Activated CD4-positive, alpha-beta T cell treated with anti-CD3 and anti-CD28 coated beads, Interleukin-2, amount 50 U/mL, for 4 hours (primary cell): Measurements from ENCODE around the gene TMCO6.
"Not testable (repeated sequence)": the region's sequence is repeated elsewhere in the genome, so short reads cannot be mapped to it uniquely, and the experiment has no call there.

Source experiments
- DNase-seq, 2 experiments: peaks; one replicate each; pipeline ENCODE4 v3.0.0-alpha.2; 2020

Gene TMCO6

GRCh38 chr5:140631036-140631417, 8.2 kb upstream of the TMCO6 start:
- DNase-seq, result no peak

DNA sequence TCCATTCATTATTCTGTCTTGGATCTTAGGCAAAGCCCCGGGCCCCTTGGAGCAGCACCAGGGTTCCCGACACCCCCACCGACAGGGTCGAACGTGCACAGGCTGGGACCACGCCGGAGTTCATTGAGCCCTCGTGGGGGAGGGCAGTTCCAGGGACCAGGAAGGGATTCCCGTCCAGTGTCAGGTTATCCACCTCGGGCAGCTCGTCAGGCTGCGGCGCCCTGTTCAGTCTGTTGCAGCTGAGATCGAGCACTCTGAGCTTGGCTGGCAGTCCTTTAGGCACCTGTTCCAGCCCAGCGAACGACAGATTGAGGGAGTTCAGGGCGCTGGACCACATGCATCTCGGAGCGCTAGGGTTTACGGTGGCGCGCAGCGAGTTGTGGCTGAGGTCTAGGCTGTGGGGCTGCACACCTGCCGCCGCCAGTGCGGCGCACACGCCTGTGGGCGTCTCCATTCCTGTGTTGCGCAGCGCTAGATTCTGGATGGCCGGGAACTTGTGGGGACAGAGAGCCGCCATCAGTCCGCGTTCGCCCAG, 7.4 kb upstream of the TMCO6 start:
- peak; percentile 8 to 23 for DNase-seq

DNA sequence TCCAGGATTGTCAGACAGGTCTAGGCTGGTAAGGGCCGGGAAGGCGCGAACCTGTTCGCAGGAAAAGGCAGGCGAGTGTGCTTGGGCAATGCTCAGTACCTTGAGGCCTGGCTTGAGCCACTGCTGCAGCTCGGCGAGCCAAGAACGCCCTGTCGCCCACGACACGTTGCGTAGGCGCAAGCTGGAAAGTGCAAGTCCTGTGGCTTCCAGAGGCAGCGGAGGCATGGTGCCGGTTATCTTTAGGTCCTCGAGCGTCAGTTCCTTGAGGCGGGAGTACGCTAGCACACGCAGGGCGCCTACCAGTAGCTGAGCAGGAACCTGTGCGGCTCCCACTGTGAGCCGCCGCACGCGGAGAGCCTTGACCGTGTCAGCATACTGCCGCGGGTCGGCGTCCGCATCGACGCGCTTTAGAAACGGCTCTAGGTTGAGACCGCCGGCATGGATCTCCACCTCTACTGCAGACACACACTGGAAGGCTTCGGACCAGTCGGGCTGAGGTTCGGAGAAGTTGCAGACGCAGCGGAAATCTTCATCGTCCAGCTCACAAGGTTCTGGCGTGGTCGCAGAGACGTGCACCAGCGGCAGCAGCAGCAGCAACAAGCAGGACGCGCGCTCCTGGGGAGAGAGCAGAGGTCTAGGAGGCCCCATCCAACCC, 6.8 kb upstream of the TMCO6 start:
- DNase-seq, result peak; percentile 41 to 48

DNA sequence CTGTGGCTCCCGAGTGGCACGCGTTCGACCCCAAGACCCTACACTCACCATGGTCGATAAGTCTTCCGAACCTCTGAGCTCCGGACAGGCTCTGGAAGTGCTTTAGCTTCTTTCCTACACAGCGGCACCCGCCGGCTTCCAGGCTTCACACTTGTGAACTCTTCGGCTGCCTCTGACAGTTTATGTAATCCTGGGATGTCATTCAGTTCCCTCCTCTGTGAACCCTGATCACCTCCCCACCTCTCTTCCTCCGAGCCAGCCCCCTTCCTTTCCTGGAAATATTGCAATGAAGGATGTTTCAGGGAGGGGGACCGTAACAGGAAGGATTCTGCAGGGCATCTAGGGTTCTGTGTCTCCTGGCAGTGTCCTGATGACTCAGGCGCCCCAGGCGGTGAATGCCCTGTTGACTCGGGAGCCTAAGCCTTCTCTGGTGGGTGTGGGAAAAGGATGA, 6.2 kb upstream of the TMCO6 start, which contains the start of gene CD14:
TSS of gene CD14 (minus strand) at position 155 of the 451 bp plus-strand sequence. CDS start at position 51, 104 bp downstream.
- no peak for DNase-seq

GRCh38 chr5:140633501-140633900, 5.8 kb upstream of the TMCO6 start:
- no peak for DNase-seq

- DNase-seq, result no peak
Observed at GRCh38 chr5:140634103-140634502, 5.1 kb upstream of the TMCO6 start.

- no peak for DNase-seq
Observed at GRCh38 chr5:140635291-140636257, 3.7 kb upstream of the TMCO6 start.

- DNase-seq, result no peak
Observed at GRCh38 chr5:140637371-140638100, 1.7 kb upstream of the TMCO6 start.

- not testable (repeated sequence) for DNase-seq
Observed at GRCh38 chr5:140638898-140639147, 428 bp upstream of the TMCO6 start.

DNA sequence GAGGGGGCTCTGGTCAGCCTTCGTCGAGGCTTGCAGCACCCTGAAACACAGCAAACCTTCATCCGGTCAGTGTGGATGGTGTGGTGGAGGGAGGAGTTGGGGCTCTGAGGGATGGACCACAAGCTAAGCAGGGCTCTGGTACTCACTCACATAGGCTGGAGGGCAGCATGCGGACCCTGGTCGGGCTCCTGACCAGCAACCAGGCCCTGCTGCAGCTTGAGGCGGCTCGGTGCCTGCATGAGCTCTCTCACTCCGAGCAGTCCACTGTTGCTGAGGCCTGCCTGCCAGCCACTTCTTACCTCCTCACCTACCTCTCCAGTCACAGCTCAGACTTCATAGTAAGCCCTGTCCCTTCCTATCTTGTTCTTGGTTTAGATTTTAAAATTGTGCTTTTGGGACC, 2.5 kb downstream of the TMCO6 start:
- no peak for DNase-seq

DNA sequence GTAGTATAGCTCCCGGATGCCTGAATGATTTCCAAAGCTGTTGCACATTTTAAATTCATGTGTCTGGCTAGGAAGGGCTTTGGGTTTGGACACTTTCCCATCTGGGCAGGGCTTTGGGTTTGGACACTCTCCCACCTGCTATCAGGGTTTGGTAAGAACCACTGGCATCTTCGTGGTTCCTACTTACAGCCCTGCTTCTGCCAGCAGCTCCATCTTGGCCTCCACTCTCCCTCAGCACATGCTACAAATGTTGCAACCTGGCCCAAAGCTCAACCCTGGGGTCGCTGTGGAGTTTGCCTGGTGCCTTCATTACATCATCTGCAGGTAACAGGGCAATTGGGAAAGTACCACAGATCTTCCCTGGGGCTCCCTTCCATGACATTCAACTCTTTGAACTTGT, 3.5 kb downstream of the TMCO6 start:
- DNase-seq, result no peak

- no peak for DNase-seq
Observed at GRCh38 chr5:140647042-140647419, 7.8 kb downstream of the TMCO6 start.

DNA sequence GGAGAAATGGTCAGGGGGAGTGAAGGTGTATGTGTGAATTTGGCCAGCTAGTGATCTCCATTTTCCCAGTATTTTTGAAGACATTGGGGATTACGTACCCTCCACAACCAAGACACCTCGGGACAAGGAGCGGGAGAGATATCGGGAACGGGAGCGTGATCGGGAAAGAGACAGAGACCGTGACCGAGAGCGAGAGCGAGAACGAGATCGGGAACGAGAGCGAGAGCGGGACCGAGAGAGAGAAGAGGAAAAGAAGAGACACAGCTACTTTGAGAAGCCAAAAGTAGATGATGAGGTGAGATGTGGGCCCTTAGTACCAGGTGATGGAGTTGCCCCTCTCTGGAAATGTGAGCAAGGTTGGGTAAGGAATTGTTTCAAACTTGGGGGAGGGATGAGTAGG, 19.6 kb downstream of the TMCO6 start:
- no peak for DNase-seq

- not testable (repeated sequence) for DNase-seq
Observed at GRCh38 chr5:140660371-140660770, 21.1 kb downstream of the TMCO6 start.

DNA sequence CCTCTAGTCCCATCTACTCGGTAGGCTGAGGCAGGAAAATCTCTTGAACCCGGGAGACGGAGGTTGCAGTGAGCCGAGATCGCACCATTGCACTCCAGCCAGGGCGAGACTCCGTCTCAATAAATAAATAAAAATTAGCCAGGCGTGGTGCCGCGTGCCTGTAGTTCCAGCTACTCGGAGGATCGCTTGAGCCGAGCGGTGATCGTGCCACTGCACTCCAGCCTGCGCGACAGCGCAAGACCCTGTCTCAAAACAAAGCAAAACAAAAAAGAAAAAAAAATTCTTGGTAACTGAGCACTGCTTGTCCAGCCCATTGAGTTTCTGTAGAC, 24.7 kb downstream of the TMCO6 start:
- DNase-seq, result no peak

DNA sequence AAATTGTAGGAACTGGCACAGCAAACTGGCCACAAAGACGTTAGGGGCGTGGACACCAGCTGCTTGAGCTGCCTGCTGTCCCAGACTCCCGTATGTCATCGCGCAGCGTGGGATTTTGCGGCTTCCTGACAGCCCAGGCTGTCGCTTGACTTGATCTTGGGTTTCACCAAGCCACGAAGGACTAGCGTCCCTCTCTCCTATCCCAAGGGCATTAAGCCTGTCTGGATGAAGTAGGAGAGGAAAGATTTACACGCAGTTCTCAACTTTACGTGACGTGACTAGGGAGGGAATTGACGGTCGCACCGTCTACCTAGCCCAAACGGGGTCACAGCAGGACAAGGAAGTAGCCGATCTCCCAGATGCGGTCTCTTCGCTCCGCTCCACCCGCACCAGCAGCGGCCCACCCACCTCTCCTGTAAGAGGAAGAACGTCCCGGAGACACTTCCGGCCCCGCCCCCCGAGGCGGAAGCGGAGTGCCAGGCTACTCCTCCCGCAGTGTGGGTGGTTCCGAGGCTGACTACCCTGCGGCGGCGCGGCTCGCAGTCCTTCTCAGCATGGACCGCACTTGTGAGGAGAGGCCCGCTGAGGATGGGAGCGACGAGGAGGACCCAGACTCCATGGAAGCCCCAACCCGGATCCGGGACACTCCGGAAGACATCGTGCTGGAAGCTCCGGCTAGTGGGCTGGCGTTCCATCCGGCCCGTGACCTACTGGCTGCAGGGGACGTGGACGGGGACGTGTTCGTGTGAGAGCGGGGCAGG, 25.3 kb downstream of the TMCO6 start, which contains the start of gene WDR55:
TSS of gene WDR55 (plus strand) at position 546 of the 761 bp plus-strand sequence. CDS start at position 555, 9 bp downstream.
- DNase-seq, result peak; percentile 94

DNA sequence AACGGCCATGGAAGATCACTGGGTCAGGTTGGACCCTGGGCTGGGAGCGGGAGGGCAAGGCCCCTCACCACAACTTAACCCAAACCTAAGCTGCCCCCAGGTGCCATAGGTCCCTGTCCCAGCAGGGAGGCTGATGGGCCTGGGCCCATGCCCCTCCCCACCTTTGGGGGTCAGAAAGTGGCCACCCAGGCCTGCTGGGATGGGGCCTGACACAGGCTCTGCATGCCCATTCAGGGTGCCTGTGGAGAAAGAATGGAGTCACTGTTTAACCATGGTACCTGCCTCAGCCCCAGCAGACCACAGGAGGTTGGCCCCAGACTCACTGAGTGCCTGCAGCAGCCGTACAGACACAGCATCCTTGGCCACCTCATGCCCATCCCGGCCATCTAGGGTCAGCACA, 31.8 kb downstream of the TMCO6 start:
- not testable (repeated sequence) for DNase-seq

DNA sequence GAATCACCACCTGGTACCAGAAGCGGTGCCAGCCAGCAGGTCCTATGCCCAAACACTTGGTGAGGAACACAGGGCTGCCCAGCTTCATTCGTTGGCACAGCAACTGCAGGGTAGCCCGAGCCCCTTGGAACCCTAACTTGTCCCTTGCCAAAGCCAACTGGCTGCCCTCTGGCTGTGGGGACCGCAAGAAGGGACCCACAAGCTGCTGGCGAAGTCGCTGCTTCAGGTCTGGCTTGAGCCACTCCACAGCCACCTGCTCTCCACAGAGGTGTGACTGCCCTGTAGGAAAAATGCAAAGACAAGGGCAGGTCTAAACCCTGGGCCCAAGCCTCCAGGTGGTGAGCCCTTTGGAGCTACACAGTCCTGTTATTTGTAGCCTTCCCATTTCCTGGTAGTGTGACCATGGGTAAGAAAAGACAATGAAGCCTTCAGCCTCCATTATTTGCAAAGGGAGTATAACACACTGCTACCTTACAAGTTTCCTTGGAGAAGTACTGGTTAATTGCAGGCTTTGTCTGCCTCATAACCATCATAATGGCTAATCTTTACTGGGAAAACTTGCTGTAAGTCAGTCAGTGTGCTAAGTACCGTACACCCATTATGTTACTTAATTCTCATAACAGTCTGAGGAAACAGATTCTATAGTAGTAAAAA, 32.3 kb downstream of the TMCO6 start:
- DNase-seq, result no peak

DNA sequence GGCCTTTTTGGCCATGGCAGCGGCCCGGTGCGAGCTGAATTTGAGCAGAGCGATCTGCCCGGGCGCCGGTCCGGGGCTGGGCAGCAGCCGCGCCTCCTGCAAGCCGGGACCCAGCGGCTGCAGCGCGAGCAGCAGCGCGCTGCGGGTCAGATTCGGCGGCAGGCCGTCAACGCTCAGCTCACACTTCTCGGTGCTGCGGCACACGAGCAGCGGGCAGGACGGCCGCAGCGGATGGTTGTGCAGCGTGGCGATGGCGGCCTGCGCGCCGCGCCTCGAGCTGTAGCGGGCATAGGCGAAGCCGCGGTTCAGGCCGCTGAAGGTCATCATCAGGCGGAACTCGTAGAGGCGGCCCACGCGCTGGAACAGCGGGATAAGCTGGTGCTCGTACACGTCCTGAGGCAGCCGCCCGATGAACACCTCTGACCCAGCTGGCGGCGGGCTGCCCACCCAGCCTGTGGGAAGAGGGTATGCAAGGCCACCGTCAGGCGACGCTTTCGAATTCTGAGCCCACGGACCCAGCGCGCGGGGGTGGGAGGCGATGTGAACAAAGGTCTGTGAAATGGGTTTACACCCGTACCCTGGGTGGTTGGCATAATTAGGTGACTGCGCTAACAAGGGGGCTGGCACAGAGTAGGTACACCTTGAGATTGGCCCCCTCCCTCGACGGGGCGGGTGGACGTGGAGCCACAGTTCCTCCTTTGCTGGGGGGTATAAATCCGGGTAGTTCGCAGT, 33.4 kb downstream of the TMCO6 start:
- DNase-seq, result no peak

- no peak for DNase-seq
Observed at GRCh38 chr5:140673187-140673976, 34.1 kb downstream of the TMCO6 start, which contains the start of gene DND1. DND1 (minus strand) TSS chr5:140673576; CDS start chr5:140673542, 34 bp downstream.
